Adrenal gland (tissue), 5 donors: ENCODE results near the gene PIEZO1.

ENCODE experiments used
- POLR2A ChIP-seq, 2 donors: fragments of 450-650 bp; IDR thresholded peaks; one replicate each; pipeline ENCODE4 v1.6.1; 2017; ENCODE audit warnings: antibody characterized with exemption in 2 of 2, mild to moderate bottlenecking in 2 of 2, moderate library complexity in 1 of 2
- TF ChIP-seq, protein P1 (sequence below), 6 experiments: fragments of 450-650 bp in 4 of 6; fragments of 200-600 bp in 2 of 6; sonication (generic) in 1 of 6; IDR thresholded peaks; 1 replicate in 5 of 6; 2 replicates in 1 of 6; pipeline versions ENCODE4 v1.5.1 to v1.8.0; 2016 to 2021; ENCODE audit warnings: antibody characterized with exemption in 6 of 6, mild to moderate bottlenecking in 2 of 6, moderate library complexity in 1 of 6
- donor health status: DM: no; HTN: no; CAD: no.

DNA sequence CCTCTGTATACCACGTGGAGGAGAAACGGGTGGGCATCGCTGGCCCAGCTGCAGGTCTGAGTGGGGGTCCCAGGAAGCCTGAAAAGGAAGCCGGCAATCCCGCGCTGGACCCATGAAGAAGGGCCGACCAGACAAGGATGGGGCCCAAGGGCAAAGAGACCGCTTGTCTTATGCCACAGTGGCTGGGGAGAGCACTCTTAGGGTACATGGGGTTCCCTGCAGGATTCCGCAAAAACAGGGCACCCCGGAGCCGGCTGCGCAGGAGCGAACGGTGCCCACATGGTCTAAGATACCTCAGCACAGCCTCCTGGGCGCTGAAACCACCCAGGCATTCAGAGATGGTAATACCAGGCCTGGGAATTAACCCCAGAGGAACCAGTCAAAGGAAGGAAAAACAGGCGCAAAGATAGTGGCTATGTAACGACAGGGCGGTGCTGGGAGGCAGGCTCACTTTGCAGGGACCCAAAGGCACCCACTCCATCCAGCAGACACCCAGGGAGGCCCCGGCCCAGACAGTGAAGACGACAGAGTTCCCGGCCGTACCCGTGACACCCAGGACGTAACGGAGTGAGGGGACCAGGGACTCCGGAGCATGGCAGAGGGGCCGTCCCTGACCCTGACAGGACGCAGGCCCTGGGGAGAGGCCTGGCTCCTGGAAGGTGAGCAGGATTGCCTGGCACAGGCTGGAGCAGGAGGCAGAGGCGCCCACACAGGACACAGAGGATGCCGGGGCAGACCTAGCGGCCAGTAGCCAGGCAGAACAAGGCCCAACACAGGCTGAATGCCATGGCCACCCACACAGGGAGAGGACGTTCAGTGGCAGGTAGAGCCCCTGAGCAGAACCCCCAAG, 10.3 kb downstream of the PIEZO1 start:
- TF ChIP-seq, protein P1, sequence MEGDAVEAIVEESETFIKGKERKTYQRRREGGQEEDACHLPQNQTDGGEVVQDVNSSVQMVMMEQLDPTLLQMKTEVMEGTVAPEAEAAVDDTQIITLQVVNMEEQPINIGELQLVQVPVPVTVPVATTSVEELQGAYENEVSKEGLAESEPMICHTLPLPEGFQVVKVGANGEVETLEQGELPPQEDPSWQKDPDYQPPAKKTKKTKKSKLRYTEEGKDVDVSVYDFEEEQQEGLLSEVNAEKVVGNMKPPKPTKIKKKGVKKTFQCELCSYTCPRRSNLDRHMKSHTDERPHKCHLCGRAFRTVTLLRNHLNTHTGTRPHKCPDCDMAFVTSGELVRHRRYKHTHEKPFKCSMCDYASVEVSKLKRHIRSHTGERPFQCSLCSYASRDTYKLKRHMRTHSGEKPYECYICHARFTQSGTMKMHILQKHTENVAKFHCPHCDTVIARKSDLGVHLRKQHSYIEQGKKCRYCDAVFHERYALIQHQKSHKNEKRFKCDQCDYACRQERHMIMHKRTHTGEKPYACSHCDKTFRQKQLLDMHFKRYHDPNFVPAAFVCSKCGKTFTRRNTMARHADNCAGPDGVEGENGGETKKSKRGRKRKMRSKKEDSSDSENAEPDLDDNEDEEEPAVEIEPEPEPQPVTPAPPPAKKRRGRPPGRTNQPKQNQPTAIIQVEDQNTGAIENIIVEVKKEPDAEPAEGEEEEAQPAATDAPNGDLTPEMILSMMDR (IDR thresholded peaks at IDR 0.05): no peak
- TF ChIP-seq POLR2A (IDR thresholded peaks at IDR 0.05): no peak
